ENCODE data around the gene PYCARD. TPM values are rescaled to one million over a fixed set of nuclear protein-coding genes. Genes with fewer than 3 reads are reported as not detected.
A peak's percentile ranks its signal among the peaks of the same experiment; 100 is the strongest.
"Not testable (repeated sequence)": the region's sequence is repeated elsewhere in the genome, so short reads cannot be mapped to it uniquely, and the experiment has no call there.

The PYCARD gene
- 7.9 and 8.9 TPM in 2 replicates for total RNA-seq (2014; rRNA removed; shearing (Covaris generic))

GRCh38 chr16:31202414-31203375, at the start of gene PYCARD:
PYCARD (minus strand) TSS chr16:31202760; CDS start chr16:31202690, 70 bp downstream.
- no peak for DNase-seq (ENCODE audit: low read depth)

- DNase-seq (ENCODE audit: low read depth): no peak
These were observed 48.9 kb upstream of the PYCARD start for GRCh38 chr16:31251435-31251834.

- no peak for DNase-seq (ENCODE audit: low read depth)
These were observed 48.3 kb upstream of the PYCARD start for GRCh38 chr16:31250782-31251384.

DNA sequence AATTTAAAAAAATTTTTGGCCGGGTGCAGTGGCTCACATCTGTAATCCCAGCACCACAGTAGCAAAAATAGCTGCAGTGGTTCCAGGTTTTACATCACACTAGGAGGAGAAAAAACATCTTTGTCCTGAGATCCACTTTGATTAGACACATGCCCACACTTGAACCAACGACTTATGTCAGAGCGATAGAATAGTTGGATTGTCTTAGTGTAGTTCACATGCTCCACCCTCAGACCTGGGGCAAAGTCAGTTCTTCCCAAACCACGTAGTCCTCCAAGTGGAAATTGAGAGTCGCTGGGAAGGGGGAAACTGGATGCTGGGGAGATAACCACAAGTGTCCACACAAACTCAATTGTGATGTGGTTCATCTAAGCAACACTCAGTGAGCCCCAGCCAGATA, 45.8 kb upstream of the PYCARD start:
- DNase-seq (ENCODE audit: low read depth): no peak

- no peak for DNase-seq (ENCODE audit: low read depth)
These were observed 43.7 kb upstream of the PYCARD start for GRCh38 chr16:31246296-31246695.

DNA sequence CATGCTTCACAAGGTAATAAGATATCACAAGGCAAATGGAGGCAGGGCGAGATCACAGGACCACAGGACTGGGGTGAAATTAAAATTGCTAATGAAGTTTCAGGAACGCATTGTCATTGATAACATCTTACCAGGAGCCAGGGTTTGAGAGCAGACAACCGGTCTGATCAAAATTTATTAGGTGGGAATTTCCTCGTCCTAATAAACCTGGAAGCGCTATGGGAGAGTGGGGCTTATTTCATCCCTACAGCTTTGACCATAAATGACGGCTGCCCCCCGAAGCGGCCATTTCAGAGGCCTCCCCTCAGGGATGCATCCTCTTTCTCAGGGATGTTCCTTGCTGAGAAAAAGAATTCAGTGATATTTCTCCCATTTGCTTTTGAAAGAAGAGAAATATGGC, 43.0 kb upstream of the PYCARD start:
- not testable (repeated sequence) for DNase-seq (ENCODE audit: low read depth)

DNA sequence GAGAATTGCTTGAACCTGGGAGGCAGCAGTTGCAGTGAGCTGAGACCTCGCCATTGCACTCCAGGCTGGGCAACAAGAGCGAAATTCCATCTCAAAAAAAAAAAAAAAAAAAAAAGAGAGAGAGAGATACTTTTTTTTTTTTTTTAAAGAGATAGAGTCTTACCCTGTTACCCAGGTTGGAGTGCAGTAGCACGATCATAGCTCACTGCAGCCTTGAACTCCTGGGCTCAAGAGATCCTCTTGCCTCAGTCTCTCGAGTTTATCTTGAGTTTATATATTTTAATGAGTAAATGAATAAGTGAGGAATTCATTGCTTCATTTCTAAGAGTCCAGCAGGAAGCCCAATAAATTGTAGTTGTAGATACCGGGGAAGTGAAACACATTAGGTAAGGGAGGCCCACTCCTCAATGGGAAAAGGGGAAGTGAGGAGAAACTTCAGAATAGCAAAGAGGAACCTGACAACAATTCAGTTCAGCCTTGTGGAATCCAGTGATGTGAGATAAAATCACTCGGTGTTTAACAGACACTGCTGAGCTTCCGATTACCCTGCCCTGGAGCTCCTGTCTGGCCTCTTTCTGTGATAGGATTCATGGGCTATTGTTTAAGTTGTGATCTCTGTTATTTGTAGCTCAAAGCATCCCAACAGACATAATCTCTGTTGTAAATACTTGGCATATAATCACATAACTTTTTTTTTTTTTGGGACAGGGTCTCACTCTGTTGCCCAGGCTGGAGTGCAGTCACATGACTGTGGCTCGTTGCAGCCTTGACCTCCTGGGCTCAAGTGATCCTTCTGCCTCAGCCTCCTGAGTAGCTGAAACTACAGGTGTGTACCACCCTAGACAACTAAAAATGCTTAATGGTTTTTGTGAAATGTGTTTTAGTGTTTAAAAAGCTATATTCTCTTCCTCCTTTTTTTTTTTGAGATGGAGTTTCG, 41.4 kb upstream of the PYCARD start:
- DNase-seq (ENCODE audit: low read depth): no peak

DNA sequence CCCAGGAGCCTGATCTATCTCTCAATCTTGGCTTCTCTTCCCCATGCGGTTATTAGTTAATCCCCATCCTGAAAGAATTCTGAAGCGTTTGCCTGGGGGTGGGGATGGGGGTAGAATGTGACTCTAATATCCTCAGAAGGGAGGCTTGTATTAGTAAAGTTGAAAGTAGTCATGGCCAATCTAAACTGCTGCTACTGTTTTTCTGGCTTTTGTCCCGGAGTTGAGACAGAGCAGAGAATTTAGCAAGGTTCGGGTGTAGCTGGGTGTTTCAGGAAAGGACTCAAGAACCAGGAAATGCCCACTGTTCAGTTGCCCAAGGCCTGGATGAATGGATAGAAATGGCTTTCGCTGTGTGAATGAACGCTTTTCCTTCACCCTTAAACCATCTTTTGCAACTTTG, 39.6 kb upstream of the PYCARD start:
- peak; percentile 48 for DNase-seq (ENCODE audit: low read depth)

GRCh38 chr16:31238041-31238440, 35.5 kb upstream of the PYCARD start:
- DNase-seq (ENCODE audit: low read depth): no peak

DNA sequence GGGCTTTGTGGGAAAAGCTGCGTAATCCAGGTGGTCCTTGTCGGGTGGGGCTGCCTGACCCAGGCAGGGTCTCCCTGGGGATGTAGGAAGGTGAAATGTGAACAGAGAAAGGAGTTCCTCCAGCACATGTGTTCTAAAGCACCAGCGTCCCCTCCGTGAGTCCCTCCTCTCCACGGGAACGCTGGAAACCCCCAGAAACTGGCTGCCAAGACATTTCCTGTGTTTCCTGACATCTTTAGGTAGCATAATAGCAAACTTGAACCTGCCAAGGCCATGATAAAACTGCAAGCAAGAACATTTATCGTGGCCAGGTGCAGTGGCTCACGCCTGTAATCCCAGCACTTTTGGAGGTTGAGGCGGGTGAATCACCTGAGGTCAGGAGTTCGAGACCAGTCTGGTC, 26.9 kb upstream of the PYCARD start:
- DNase-seq (ENCODE audit: low read depth): no peak

GRCh38 chr16:31228206-31228605, 25.6 kb upstream of the PYCARD start:
- DNase-seq (ENCODE audit: low read depth): no peak

GRCh38 chr16:31225193-31225592, 22.6 kb upstream of the PYCARD start:
- no peak for DNase-seq (ENCODE audit: low read depth)

GRCh38 chr16:31224092-31224955, 21.8 kb upstream of the PYCARD start:
- DNase-seq (ENCODE audit: low read depth): no peak

GRCh38 chr16:31223044-31223443, 20.5 kb upstream of the PYCARD start:
- DNase-seq (ENCODE audit: low read depth): no peak

DNA sequence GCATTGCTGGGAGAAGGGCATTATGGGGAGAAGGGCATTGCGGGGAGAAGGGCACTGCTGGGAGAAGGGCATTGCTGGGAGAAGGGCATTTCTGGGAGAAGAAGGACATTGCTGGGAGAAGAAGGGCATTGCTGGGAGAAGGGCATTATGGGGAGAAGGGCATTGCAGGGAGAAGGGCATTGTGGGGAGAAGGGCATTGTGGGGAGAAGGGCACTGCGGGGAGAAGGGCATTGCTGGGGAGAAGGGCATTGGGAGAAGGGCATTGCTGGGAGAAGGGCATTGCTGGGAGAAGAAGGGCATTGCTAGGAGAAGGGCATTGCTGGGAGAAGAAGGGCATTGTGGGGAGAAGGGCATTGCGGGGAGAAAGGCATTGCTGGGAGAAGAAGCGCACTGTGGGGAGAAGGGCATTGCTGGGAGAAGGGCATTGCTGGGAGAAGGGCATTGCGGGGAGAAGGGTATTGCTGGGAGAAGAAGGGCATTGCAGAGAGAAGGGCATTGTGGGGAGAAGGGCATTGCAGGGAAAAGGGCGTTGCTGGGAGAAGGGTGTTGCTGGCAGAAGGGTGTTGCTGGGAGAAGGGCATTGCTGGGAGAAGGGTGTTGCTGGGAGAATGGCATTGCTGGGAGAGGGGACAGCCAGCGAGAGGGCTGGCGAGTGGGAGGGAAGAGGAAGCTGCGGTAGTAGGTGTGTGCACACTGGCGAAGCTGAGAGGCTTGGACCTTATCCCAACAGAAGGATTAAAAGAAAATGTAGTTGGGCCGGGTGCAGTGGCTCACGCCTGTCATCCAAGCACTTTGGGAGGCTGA, 19.0 kb upstream of the PYCARD start:
- no peak for DNase-seq (ENCODE audit: low read depth)

DNA sequence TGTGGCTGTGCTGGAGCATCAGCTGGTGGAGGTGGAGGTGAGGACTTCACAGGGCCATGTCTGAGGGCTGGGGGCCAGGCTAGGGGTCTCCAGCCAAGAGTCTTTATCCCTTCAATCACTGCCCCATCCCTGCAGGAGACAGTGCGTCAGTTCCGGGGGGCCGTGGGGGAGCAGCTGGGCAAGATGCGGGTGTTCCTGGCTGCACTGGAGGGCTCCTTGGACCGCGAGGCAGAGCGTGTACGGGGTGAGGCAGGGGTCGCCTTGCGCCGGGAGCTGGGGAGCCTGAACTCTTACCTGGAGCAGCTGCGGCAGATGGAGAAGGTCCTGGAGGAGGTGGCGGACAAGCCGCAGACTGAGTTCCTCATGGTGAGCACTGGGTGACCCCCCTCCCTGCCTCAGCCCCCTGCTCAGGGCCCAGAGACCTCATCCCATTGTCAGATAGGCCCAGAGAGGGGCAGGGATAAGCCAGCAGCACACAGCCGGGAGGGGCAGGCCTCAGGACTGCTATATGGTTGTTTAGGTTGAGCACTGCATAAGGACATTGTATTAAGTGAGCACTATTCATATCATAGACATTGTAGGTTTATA, 16.7 kb upstream of the PYCARD start:
- no peak for DNase-seq (ENCODE audit: low read depth)

GRCh38 chr16:31217136-31217530, 14.6 kb upstream of the PYCARD start:
- DNase-seq (ENCODE audit: low read depth): no peak

- DNase-seq (ENCODE audit: low read depth): no peak
These were observed 14.0 kb upstream of the PYCARD start, which contains the start of gene PYDC1 for GRCh38 chr16:31216422-31217135. PYDC1 (minus strand) TSS chr16:31217135; CDS start chr16:31217028, 107 bp downstream.

Data from M059J (cell line).